ENCODE measurements around the gene NOSIP.
"Not testable (repeated sequence)": the region's sequence is repeated elsewhere in the genome, so short reads cannot be mapped to it uniquely, and the experiment has no call there.

The NOSIP gene, protein sequence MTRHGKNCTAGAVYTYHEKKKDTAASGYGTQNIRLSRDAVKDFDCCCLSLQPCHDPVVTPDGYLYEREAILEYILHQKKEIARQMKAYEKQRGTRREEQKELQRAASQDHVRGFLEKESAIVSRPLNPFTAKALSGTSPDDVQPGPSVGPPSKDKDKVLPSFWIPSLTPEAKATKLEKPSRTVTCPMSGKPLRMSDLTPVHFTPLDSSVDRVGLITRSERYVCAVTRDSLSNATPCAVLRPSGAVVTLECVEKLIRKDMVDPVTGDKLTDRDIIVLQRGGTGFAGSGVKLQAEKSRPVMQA

DNA sequence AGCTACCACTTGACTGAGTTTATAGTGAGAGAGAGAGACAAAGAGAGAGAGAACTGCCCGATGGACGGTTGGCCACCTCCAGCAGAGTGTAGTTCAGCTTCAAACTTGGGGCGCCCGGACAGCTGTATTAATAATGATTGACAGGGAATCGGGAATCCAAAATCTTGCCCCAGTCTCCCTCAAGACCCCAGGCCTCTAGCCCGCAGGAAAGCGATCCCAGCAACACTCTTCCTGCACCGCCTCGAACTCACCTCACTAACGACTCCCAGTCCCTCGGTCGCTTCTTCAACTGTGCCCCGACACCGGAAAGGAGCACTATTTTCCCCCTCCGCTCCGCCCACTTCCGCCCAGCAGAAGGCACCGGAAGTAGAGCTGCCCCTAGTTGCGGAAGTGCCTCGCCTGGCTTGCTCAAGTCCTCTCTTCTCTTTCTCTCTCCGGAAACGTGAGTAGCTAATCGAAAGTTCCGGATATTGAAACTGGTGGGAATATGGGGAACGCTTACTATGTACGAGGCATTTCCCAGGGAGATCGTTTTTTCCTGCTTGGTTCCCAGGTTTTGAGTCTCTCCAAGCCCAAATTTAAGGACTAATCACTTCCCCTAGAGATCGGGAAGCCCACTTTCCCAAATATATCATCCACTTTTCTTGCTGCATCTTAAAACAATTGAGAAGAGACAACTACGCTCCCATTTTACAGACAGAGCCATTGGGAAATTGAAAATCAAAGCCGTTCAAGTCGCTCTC, at the start of gene NOSIP:
Gene NOSIP (minus strand): TSS at position 293 of the 743 bp plus-strand sequence. CDS start 19,865 bp downstream, outside the sequence.
- no peak for TF ChIP-seq ZFX (IDR thresholded peaks at IDR 0.05)
- TF ChIP-seq, protein P1, sequence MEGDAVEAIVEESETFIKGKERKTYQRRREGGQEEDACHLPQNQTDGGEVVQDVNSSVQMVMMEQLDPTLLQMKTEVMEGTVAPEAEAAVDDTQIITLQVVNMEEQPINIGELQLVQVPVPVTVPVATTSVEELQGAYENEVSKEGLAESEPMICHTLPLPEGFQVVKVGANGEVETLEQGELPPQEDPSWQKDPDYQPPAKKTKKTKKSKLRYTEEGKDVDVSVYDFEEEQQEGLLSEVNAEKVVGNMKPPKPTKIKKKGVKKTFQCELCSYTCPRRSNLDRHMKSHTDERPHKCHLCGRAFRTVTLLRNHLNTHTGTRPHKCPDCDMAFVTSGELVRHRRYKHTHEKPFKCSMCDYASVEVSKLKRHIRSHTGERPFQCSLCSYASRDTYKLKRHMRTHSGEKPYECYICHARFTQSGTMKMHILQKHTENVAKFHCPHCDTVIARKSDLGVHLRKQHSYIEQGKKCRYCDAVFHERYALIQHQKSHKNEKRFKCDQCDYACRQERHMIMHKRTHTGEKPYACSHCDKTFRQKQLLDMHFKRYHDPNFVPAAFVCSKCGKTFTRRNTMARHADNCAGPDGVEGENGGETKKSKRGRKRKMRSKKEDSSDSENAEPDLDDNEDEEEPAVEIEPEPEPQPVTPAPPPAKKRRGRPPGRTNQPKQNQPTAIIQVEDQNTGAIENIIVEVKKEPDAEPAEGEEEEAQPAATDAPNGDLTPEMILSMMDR (conservative IDR thresholded peaks at IDR 0.05), result no peak
- H3K27ac ChIP-seq, result peak within 1 kb of the TSS; percentile 70

DNA sequence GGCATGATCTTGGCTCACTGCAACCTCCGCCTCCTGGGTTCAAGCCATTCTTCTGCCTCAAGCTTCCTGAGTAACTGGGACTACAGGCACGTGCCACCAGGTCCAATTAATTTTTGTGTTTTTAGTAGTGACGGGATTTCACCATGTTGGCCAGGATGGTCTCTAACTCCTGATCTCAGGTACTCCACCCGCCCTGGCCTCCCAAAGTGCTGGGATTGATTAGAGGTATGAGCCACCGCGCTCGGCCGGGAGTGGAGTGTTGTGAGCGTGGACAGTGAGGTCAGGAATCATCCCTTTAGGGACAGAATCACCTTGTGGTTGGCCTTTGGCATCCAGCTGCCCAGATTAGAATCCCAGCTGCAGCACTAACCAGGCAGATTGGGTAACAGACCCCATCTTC, 49.3 kb upstream of the NOSIP start:
- peak overlapping the region; percentile 85 for H3K27ac ChIP-seq
- no peak for TF ChIP-seq ZFX (IDR thresholded peaks at IDR 0.05)
- TF ChIP-seq, protein P1 (conservative IDR thresholded peaks at IDR 0.05), result no peak

DNA sequence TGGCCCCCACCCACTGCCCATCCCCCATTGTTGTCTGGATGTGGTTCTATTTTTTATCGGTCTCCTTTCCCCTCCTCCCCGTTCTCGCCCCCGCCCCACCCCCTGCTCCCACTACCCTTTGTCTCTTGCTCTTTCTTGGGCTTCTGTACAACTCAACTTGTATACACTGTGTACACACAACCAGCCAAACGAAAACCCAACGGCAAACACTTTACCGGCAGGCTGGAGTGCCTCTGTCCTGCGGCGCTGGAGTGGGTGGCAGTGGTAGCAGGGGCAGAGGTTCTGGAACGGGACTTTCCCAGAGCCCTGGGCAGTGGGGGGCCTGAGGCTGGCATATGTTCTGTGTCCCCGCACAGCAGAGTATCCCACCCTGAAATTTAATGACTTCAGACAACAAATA, 45.9 kb upstream of the NOSIP start:
- TF ChIP-seq, protein P1 (conservative IDR thresholded peaks at IDR 0.05), result no peak
- no peak overlapping the region for H3K27ac ChIP-seq

DNA sequence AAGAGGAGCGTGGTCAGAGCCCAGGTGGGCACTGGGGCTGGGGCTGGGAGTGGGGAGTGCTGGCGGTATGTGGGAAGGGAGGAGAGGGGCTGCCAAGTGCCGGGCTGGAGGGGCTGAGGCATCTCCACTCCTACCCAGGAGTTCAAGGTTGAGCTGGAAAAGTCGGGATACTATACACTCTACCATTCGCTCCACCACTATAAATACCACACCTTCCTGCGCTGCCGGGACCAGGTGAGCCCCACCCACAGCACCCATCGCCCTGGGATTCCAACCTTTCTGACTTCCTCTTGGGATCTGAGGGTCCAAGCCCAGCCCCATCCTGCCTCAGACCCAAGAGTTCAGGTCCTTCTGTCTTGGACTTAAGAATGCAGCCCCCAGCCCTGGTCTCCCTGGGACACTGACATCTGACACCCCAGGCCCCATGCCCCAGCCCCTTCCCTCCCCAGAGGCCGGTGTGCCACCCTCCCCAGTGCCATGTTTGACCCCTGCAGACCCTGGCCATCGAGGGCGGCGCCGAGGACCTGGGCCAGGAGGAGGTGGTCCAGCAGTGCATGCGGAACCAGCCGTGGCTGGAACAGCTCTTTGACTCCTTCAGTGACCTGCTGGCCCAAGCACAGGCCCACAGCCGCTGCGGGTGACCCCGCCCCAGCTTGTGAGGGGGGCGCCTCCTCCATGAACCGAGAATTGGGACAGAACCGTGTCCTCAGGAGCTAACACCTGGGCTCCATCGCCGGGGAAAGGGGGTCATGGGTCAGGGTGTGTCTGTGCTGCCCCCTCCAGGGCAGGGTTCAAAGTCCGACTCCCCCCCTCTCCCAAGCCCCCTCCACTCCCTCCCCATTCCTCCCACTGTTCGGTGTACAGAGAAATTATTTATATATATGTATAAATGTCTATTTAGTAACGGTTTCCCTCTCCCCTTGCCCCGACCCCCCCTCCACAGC, 44.9 kb upstream of the NOSIP start:
- TF ChIP-seq, protein P1 (conservative IDR thresholded peaks at IDR 0.05), result no peak
- no peak for TF ChIP-seq ZFX (IDR thresholded peaks at IDR 0.05)

DNA sequence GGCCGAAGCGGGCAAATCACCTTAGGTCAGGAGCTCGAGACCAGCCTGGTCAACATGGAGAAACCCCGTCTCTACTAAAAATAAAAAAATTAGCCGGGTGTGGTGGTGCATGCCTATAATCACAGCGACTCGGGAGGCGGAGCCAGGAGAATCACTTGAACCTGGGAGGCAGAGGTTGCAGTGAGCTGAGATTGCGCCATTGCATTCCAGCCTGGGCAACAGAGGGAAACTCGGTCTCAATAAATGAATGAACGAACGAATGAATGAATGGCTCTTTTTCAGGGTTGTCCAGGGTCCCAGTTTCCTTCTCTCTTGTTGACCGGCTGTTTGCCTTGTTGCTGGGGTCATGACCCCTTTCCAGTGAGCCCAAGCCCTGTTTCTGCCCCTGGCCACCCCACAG, 37.5 kb upstream of the NOSIP start:
- not testable (repeated sequence) for H3K27ac ChIP-seq

More for the DNA sequence above, 44.9 kb upstream of the NOSIP start:
- no peak overlapping the region for H3K27ac ChIP-seq

DNA sequence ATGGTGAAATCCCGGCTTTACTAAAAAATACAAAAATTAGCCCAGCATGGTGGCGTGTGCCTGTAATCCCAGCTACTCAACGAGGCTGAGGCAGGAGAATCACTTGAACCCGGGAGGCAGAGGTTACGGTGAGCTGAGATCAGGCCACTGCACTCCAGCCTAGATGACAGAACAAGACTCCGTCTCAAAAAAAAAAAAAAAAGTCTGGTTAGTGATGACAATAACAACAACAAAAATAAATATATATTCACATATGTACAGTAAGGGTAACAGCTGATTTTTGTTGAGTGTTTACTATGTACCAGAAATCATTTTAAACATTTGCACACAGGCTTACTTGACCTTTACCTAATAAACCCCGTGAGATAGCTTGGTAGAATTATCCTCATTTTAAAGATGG, 36.6 kb upstream of the NOSIP start:
- TF ChIP-seq, protein P1 (conservative IDR thresholded peaks at IDR 0.05), result no peak
- TF ChIP-seq ZFX (IDR thresholded peaks at IDR 0.05), result no peak
- no peak overlapping the region for H3K27ac ChIP-seq

DNA sequence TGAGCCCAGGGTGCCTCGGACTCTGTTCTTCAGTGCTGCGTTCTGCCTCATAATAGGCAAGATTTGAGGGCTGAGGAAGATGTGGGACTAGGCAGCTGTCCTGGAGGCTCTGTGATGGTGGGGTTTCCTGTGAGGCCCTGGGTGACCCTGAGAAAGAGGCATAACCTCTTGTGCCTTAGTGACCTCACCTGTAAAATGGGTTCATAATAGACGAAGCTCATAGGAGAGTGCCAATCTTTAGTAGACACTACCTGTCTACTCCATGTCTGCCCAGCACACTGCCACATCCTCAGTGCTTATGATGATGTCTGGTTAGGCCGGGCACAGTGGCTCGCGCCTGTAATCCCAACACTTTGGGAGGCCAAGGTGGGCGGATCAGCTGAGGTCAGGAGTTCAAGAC, 36.2 kb upstream of the NOSIP start:
- H3K27ac ChIP-seq, result no peak overlapping the region
- TF ChIP-seq, protein P1 (conservative IDR thresholded peaks at IDR 0.05), result no peak
- no peak for TF ChIP-seq ZFX (IDR thresholded peaks at IDR 0.05)

Data from C4-2B (cell line).